Stimulated activated naive CD8-positive, alpha-beta T cell treated with anti-CD3 and anti-CD28 coated beads, Interleukin-15, amount 100 ng/mL, for 72 hours (primary cell): Measurements from ENCODE around the gene DIAPH2.

Experiments
- ATAC-seq: fragments of 150-1000 bp; cut with Tn5 transposase; 2 replicates; pipeline ENCODE4 v1.10.0; 2021; ENCODE audit warnings: mild to moderate bottlenecking, moderate library complexity
- DNase-seq, 2 donors: peaks; one replicate each; pipeline ENCODE4 v3.0.0; 2021 to 2022
- H3K27ac Mint-ChIP-seq, 2 donors: one replicate each; pipeline ENCODE4 v1.8.0; 2022; ENCODE audit warnings: mild to moderate bottlenecking in 2 of 2, mixed read lengths in 2 of 2, moderate library complexity in 2 of 2
- H3K27me3 Mint-ChIP-seq: one replicate; pipeline ENCODE4 v1.8.0; 2022; ENCODE audit warnings: mixed read lengths
- H3K4me1 Mint-ChIP-seq: one replicate; pipeline ENCODE4 v1.8.0; 2022; ENCODE audit warnings: mild to moderate bottlenecking, mixed read lengths
- H3K4me3 Mint-ChIP-seq, 2 donors: one replicate each; pipeline ENCODE4 v1.8.0; 2022; ENCODE audit warnings: mild to moderate bottlenecking in 2 of 2, mixed read lengths in 2 of 2, moderate library complexity in 1 of 2
- H3K9me3 Mint-ChIP-seq, 2 donors: one replicate each; pipeline ENCODE4 v1.8.0; 2022; ENCODE audit warnings: mixed read lengths in 2 of 2

Gene DIAPH2

GRCh38 chrX:97328853-97329390 is 644.3 kb downstream of the DIAPH2 start:
- no peaks in the 10 kb centered on the region for H3K27me3 Mint-ChIP-seq
- H3K4me3 Mint-ChIP-seq: no peak overlapping the region
- H3K4me1 Mint-ChIP-seq: peaks cover 6% of the 10 kb centered on the region
- DNase-seq (no peak), ATAC-seq (no peak)
- H3K27ac Mint-ChIP-seq: no peak overlapping the region
- H3K9me3 Mint-ChIP-seq: no peaks in the 10 kb centered on the region

GRCh38 chrX:97330151-97330550 is 645.5 kb downstream of the DIAPH2 start:
- H3K4me1 Mint-ChIP-seq: peaks cover 6% of the 10 kb centered on the region
- peak; percentile 28 for ATAC-seq
- H3K27me3 Mint-ChIP-seq: no peaks in the 10 kb centered on the region
- no peak overlapping the region for H3K27ac Mint-ChIP-seq
- no peaks in the 10 kb centered on the region for H3K9me3 Mint-ChIP-seq
- H3K4me3 Mint-ChIP-seq: no peak overlapping the region
- no peak for DNase-seq

GRCh38 chrX:97332963-97333362 is 648.3 kb downstream of the DIAPH2 start:
- DNase-seq (no peak), ATAC-seq (no peak)
- peaks cover 6% of the 10 kb centered on the region for H3K4me1 Mint-ChIP-seq
- H3K9me3 Mint-ChIP-seq: no peaks in the 10 kb centered on the region
- H3K27me3 Mint-ChIP-seq: no peaks in the 10 kb centered on the region
- H3K27ac Mint-ChIP-seq: no peak overlapping the region
- no peak overlapping the region for H3K4me3 Mint-ChIP-seq

- Mint-ChIP-seq H3K27ac (no peak overlapping the region), H3K4me3 (no peak overlapping the region), H3K4me1 (peaks cover 6% of the 10 kb centered on the region), H3K27me3 (no peaks in the 10 kb centered on the region), H3K9me3 (no peaks in the 10 kb centered on the region)
- ATAC-seq (no peak), DNase-seq (no peak)
These were observed 650.2 kb downstream of the DIAPH2 start for GRCh38 chrX:97334850-97335249.

GRCh38 chrX:97344724-97345123 is 660.1 kb downstream of the DIAPH2 start:
- DNase-seq (no peak), ATAC-seq (no peak)
- no peaks in the 10 kb centered on the region for H3K9me3 Mint-ChIP-seq
- no peaks in the 10 kb centered on the region for H3K4me1 Mint-ChIP-seq
- no peak overlapping the region for H3K4me3 Mint-ChIP-seq
- H3K27me3 Mint-ChIP-seq: no peaks in the 10 kb centered on the region
- H3K27ac Mint-ChIP-seq: no peak overlapping the region

GRCh38 chrX:97358941-97359340 is 674.3 kb downstream of the DIAPH2 start:
- no peak overlapping the region for H3K27ac Mint-ChIP-seq
- no peaks in the 10 kb centered on the region for H3K27me3 Mint-ChIP-seq
- ATAC-seq: no peak
- no peaks in the 10 kb centered on the region for H3K9me3 Mint-ChIP-seq
- no peak for DNase-seq
- H3K4me1 Mint-ChIP-seq: no peaks in the 10 kb centered on the region
- H3K4me3 Mint-ChIP-seq: no peak overlapping the region

- Mint-ChIP-seq H3K4me3 (no peak overlapping the region), H3K27ac (no peak overlapping the region), H3K9me3 (no peaks in the 10 kb centered on the region), H3K27me3 (no peaks in the 10 kb centered on the region), H3K4me1 (no peaks in the 10 kb centered on the region)
- no peak for DNase-seq
- ATAC-seq: no peak
These were observed 679.2 kb downstream of the DIAPH2 start for GRCh38 chrX:97363843-97364242.

GRCh38 chrX:97366237-97366636 is 681.6 kb downstream of the DIAPH2 start:
- DNase-seq (no peak), ATAC-seq (no peak)
- Mint-ChIP-seq H3K27ac (no peak overlapping the region), H3K4me1 (no peaks in the 10 kb centered on the region), H3K27me3 (no peaks in the 10 kb centered on the region), H3K9me3 (no peaks in the 10 kb centered on the region), H3K4me3 (no peak overlapping the region)

GRCh38 chrX:97367125-97367524 is 682.5 kb downstream of the DIAPH2 start:
- H3K4me3 Mint-ChIP-seq: no peak overlapping the region
- H3K27ac Mint-ChIP-seq: no peak overlapping the region
- no peaks in the 10 kb centered on the region for H3K27me3 Mint-ChIP-seq
- no peaks in the 10 kb centered on the region for H3K4me1 Mint-ChIP-seq
- ATAC-seq (no peak), DNase-seq (no peak)
- H3K9me3 Mint-ChIP-seq: no peaks in the 10 kb centered on the region

GRCh38 chrX:97369947-97370346 is 685.3 kb downstream of the DIAPH2 start:
- Mint-ChIP-seq H3K4me3 (no peak overlapping the region), H3K4me1 (no peaks in the 10 kb centered on the region), H3K9me3 (no peaks in the 10 kb centered on the region), H3K27ac (no peak overlapping the region), H3K27me3 (no peaks in the 10 kb centered on the region)
- DNase-seq: no peak
- no peak for ATAC-seq

GRCh38 chrX:97372001-97372766 is 687.5 kb downstream of the DIAPH2 start:
- no peak overlapping the region for H3K27ac Mint-ChIP-seq
- no peaks in the 10 kb centered on the region for H3K4me1 Mint-ChIP-seq
- ATAC-seq (no peak), DNase-seq (no peak)
- H3K27me3 Mint-ChIP-seq: no peaks in the 10 kb centered on the region
- no peaks in the 10 kb centered on the region for H3K9me3 Mint-ChIP-seq
- no peak overlapping the region for H3K4me3 Mint-ChIP-seq

- no peaks in the 10 kb centered on the region for H3K27me3 Mint-ChIP-seq
- no peak overlapping the region for H3K27ac Mint-ChIP-seq
- no peaks in the 10 kb centered on the region for H3K9me3 Mint-ChIP-seq
- ATAC-seq (no peak), DNase-seq (no peak)
- no peak overlapping the region for H3K4me3 Mint-ChIP-seq
- no peaks in the 10 kb centered on the region for H3K4me1 Mint-ChIP-seq
These were observed 689.6 kb downstream of the DIAPH2 start for GRCh38 chrX:97374266-97374665.

GRCh38 chrX:97380200-97380599 is 695.6 kb downstream of the DIAPH2 start:
- no peaks in the 10 kb centered on the region for H3K9me3 Mint-ChIP-seq
- H3K27ac Mint-ChIP-seq: no peak overlapping the region
- ATAC-seq (no peak), DNase-seq (no peak)
- H3K4me1 Mint-ChIP-seq: no peaks in the 10 kb centered on the region
- H3K27me3 Mint-ChIP-seq: no peaks in the 10 kb centered on the region
- no peak overlapping the region for H3K4me3 Mint-ChIP-seq

- no peaks in the 10 kb centered on the region for H3K9me3 Mint-ChIP-seq
- peaks cover 4% of the 10 kb centered on the region for H3K4me1 Mint-ChIP-seq
- H3K27me3 Mint-ChIP-seq: no peaks in the 10 kb centered on the region
- H3K4me3 Mint-ChIP-seq: no peak overlapping the region
- DNase-seq (no peak), ATAC-seq (no peak)
- H3K27ac Mint-ChIP-seq: no peak overlapping the region
These were observed 700.0 kb downstream of the DIAPH2 start for GRCh38 chrX:97384685-97385084.

GRCh38 chrX:97387004-97387403 is 702.4 kb downstream of the DIAPH2 start:
- H3K9me3 Mint-ChIP-seq: no peaks in the 10 kb centered on the region
- DNase-seq (no peak), ATAC-seq (no peak)
- H3K4me1 Mint-ChIP-seq: peaks cover 7% of the 10 kb centered on the region
- no peaks in the 10 kb centered on the region for H3K27me3 Mint-ChIP-seq
- H3K4me3 Mint-ChIP-seq: no peak overlapping the region
- H3K27ac Mint-ChIP-seq: no peak overlapping the region

- DNase-seq: no peak
- no peak for ATAC-seq
- no peak overlapping the region for H3K4me3 Mint-ChIP-seq
- H3K9me3 Mint-ChIP-seq: no peaks in the 10 kb centered on the region
- no peaks in the 10 kb centered on the region for H3K27me3 Mint-ChIP-seq
- H3K27ac Mint-ChIP-seq: no peak overlapping the region
- H3K4me1 Mint-ChIP-seq: peaks cover 7% of the 10 kb centered on the region
These were observed 705.1 kb downstream of the DIAPH2 start for GRCh38 chrX:97389761-97390192.

GRCh38 chrX:97397371-97397770 is 712.7 kb downstream of the DIAPH2 start:
- Mint-ChIP-seq H3K9me3 (no peaks in the 10 kb centered on the region), H3K4me3 (peak overlapping the region in 1 of 2 donors; percentile 56), H3K27ac (peak overlapping the region in 1 of 2 donors; percentile 54), H3K27me3 (no peaks in the 10 kb centered on the region), H3K4me1 (peaks cover 42% of the 10 kb centered on the region)
- ATAC-seq: no peak
- no peak for DNase-seq
